Neuronal stem cell (in vitro differentiated cells): ENCODE data around the gene C6orf52.

Experiments
- DNase-seq: peaks from one replicate; pipeline ENCODE4 v3.0.0-alpha.2; 2013; ENCODE audit warnings: low spot score
- H2AFZ ChIP-seq: one replicate; pipeline ENCODE4 v1.6.1; 2013; ENCODE audit warnings: mild to moderate bottlenecking, low read length, inconsistent platforms
- H2AK5ac ChIP-seq: 2 replicates; pipeline ENCODE4 v1.6.1; 2013; ENCODE audit warnings: low read depth, mild to moderate bottlenecking, inconsistent platforms, low read length, moderate library complexity, mixed read lengths
- H2BK120ac ChIP-seq: 2 replicates; pipeline ENCODE4 v1.6.1; 2013; ENCODE audit warnings: low read depth, mild to moderate bottlenecking, inconsistent platforms, low read length, moderate library complexity, mixed read lengths
- H2BK12ac ChIP-seq: one replicate; pipeline ENCODE4 v1.6.1; 2013; ENCODE audit warnings: low read length, inconsistent platforms
- H2BK15ac ChIP-seq: 2 replicates; pipeline ENCODE4 v1.6.1; 2013; ENCODE audit warnings: mild to moderate bottlenecking, low read length, inconsistent platforms, mixed read lengths
- H2BK5ac ChIP-seq: one replicate; pipeline ENCODE4 v1.6.1; 2013; ENCODE audit warnings: inconsistent platforms, mild to moderate bottlenecking, low read length, moderate library complexity
- H3K14ac ChIP-seq: one replicate; pipeline ENCODE4 v1.6.1; 2013; ENCODE audit warnings: low read length, inconsistent platforms
- H3K18ac ChIP-seq: 2 replicates; pipeline ENCODE4 v1.6.1; 2013; ENCODE audit warnings: low read length, inconsistent platforms
- H3K23ac ChIP-seq: 2 replicates; pipeline ENCODE4 v1.6.1; 2013; ENCODE audit warnings: low read depth, mild to moderate bottlenecking, mixed read lengths, low read length, inconsistent platforms; ENCODE audit not compliant: poor library complexity
- H3K27ac ChIP-seq: replicated peaks from 3 replicates; pipeline ENCODE4 v1.5.1; 2013; ENCODE audit warnings: low read length, inconsistent platforms
- H3K27me3 ChIP-seq, 3 experiments: 2 replicates each; pipeline ENCODE4 v1.6.1; 2013; ENCODE audit warnings: low read length in 3 of 3, mild to moderate bottlenecking in 2 of 3, inconsistent platforms in 1 of 3, low read depth in 1 of 3, mixed read lengths in 1 of 3, moderate library complexity in 1 of 3; ENCODE audit not compliant: control insufficient read depth in 3 of 3, insufficient read depth in 3 of 3
- H3K36me3 ChIP-seq, 2 donors: replicated peaks in 1 of 2; 2 replicates each; pipeline ENCODE4 v1.6.1; 2013; ENCODE audit warnings: low read length in 2 of 2; ENCODE audit not compliant: control insufficient read depth in 2 of 2, insufficient read depth in 2 of 2
- H3K4ac ChIP-seq: 2 replicates; pipeline ENCODE4 v1.6.1; 2013; ENCODE audit warnings: inconsistent platforms, mild to moderate bottlenecking, low read length, moderate library complexity
- H3K4me1 ChIP-seq, 2 donors: 1 replicate in 1 of 2; 2 replicates in 1 of 2; pipeline ENCODE4 v1.6.1; 2013; ENCODE audit warnings: low read length in 2 of 2, low read depth in 1 of 2; ENCODE audit not compliant: control insufficient read depth in 2 of 2, insufficient read depth in 1 of 2
- H3K4me2 ChIP-seq: one replicate; pipeline ENCODE4 v1.6.1; 2013; ENCODE audit warnings: mild to moderate bottlenecking, low read length, inconsistent platforms; ENCODE audit not compliant: insufficient read depth, poor library complexity, severe bottlenecking
- H3K4me3 ChIP-seq, 2 donors: 2 replicates each; pipeline ENCODE4 v1.5.1; 2013; ENCODE audit warnings: low read length in 2 of 2, mild to moderate bottlenecking in 2 of 2, inconsistent platforms in 1 of 2, moderate library complexity in 1 of 2
- H3K79me1 ChIP-seq: one replicate; pipeline ENCODE4 v1.6.1; 2013; ENCODE audit warnings: low read depth, mild to moderate bottlenecking, inconsistent platforms, low read length, moderate library complexity
- H3K9ac ChIP-seq: one replicate; pipeline ENCODE4 v1.6.1; 2013; ENCODE audit warnings: mild to moderate bottlenecking, low read depth, low read length, inconsistent platforms; ENCODE audit not compliant: poor library complexity
- H3K9me3 ChIP-seq, 2 donors: replicated peaks in 1 of 2; 2 replicates each; pipeline versions ENCODE3 to v1.6.1; 2013; ENCODE audit warnings: low read length in 2 of 2, mild to moderate bottlenecking in 2 of 2, inconsistent platforms in 1 of 2, low read depth in 1 of 2, mixed read lengths in 1 of 2, moderate library complexity in 1 of 2; ENCODE audit not compliant: control insufficient read depth in 2 of 2, insufficient read depth in 1 of 2
- H4K8ac ChIP-seq: one replicate; pipeline ENCODE4 v1.6.1; 2013; ENCODE audit warnings: low read depth, mild to moderate bottlenecking, inconsistent platforms, low read length, moderate library complexity
- H4K91ac ChIP-seq: one replicate; pipeline ENCODE4 v1.6.1; 2013; ENCODE audit warnings: low read length, low read depth, mild to moderate bottlenecking, inconsistent platforms; ENCODE audit not compliant: poor library complexity
- WGBS, 2 donors: extraction: QIAGEN DNeasy Blood & Tissue Kit; methylation state at CpG; one replicate each; pipeline ENCODE4 v1.1.7; 2013; ENCODE audit warnings: missing lambda C conversion rate in 2 of 2, mixed read lengths in 1 of 2; ENCODE audit not compliant: insufficient read length in 2 of 2, insufficient replicate concordance in 1 of 2; ENCODE audit errors: extremely low coverage in 2 of 2; 5-methylcytosine and 5-hydroxymethylcytosine counted together

Gene C6orf52

GRCh38 chr6:10740061-10740460, 45.6 kb upstream of the C6orf52 start:
- peaks cover 4 to 10% of the 10 kb centered on the region in 2 donors for H3K36me3 ChIP-seq
- H3K27ac ChIP-seq = no peak overlapping the region
- H3K9me3 ChIP-seq = no peaks in the 10 kb centered on the region
- no peak overlapping the region for H3K18ac ChIP-seq
- H2BK5ac ChIP-seq = no peak overlapping the region
- H2AK5ac ChIP-seq = no peak overlapping the region
- no peak overlapping the region for H4K8ac ChIP-seq
- no peak overlapping the region for H2AFZ ChIP-seq
- no peak overlapping the region for H4K91ac ChIP-seq
- H2BK15ac ChIP-seq = no peak overlapping the region
- no peak for DNase-seq
- H3K9ac ChIP-seq = no peak overlapping the region
- H3K4ac ChIP-seq = no peak overlapping the region
- H3K4me3 ChIP-seq = no peak overlapping the region
- no peak overlapping the region for H2BK120ac ChIP-seq
- H3K27me3 ChIP-seq = no peaks in the 10 kb centered on the region
- no peak overlapping the region for H3K23ac ChIP-seq
- no peaks in the 10 kb centered on the region for H3K79me1 ChIP-seq
- no peak overlapping the region for H3K4me2 ChIP-seq
- H3K14ac ChIP-seq = no peak overlapping the region
- H2BK12ac ChIP-seq = no peak overlapping the region
- H3K4me1 ChIP-seq = no peaks in the 10 kb centered on the region

- no peak overlapping the region for H2BK5ac ChIP-seq
- H3K9ac ChIP-seq = no peak overlapping the region
- H3K23ac ChIP-seq = no peak overlapping the region
- H3K4me2 ChIP-seq = no peak overlapping the region
- no peak overlapping the region for H3K4me3 ChIP-seq
- no peak overlapping the region for H2BK15ac ChIP-seq
- H2AK5ac ChIP-seq = no peak overlapping the region
- no peak overlapping the region for H3K14ac ChIP-seq
- H4K8ac ChIP-seq = no peak overlapping the region
- H2BK12ac ChIP-seq = no peak overlapping the region
- H2AFZ ChIP-seq = no peak overlapping the region
- no peaks in the 10 kb centered on the region for H3K79me1 ChIP-seq
- no CpG with 5 or more reads among the region's 2 CpGs for WGBS, 2 donors
- no peaks in the 10 kb centered on the region for H3K27me3 ChIP-seq
- H4K91ac ChIP-seq = no peak overlapping the region
- no peaks in the 10 kb centered on the region for H3K9me3 ChIP-seq
- DNase-seq = no peak
- H3K18ac ChIP-seq = no peak overlapping the region
- no peak overlapping the region for H3K4ac ChIP-seq
- no peak overlapping the region for H3K27ac ChIP-seq
- H3K36me3 ChIP-seq = peaks cover 8 to 23% of the 10 kb centered on the region in 2 donors
- H2BK120ac ChIP-seq = no peak overlapping the region
- H3K4me1 ChIP-seq = no peaks in the 10 kb centered on the region
Measured at GRCh38 chr6:10736731-10737130, 42.3 kb upstream of the C6orf52 start.

GRCh38 chr6:10733863-10734262, 39.4 kb upstream of the C6orf52 start:
- no peak overlapping the region for H3K18ac ChIP-seq
- H4K8ac ChIP-seq = no peak overlapping the region
- H3K27ac ChIP-seq = no peak overlapping the region
- no peak overlapping the region for H3K4ac ChIP-seq
- H2AFZ ChIP-seq = no peak overlapping the region
- DNase-seq = no peak
- H2BK5ac ChIP-seq = no peak overlapping the region
- whole genome bisulfite sequencing, 2 donors = no CpG with 5 or more reads among the region's 3 CpGs
- H3K14ac ChIP-seq = no peak overlapping the region
- no peak overlapping the region for H4K91ac ChIP-seq
- no peaks in the 10 kb centered on the region for H3K27me3 ChIP-seq
- no peak overlapping the region for H3K9ac ChIP-seq
- peaks cover 2% of the 10 kb centered on the region for H3K79me1 ChIP-seq
- no peak overlapping the region for H3K4me3 ChIP-seq
- H3K9me3 ChIP-seq = no peaks in the 10 kb centered on the region
- no peak overlapping the region for H3K23ac ChIP-seq
- H2BK15ac ChIP-seq = no peak overlapping the region
- no peaks in the 10 kb centered on the region for H3K4me1 ChIP-seq
- no peak overlapping the region for H2AK5ac ChIP-seq
- peaks cover 13 to 50% of the 10 kb centered on the region in 2 donors for H3K36me3 ChIP-seq
- no peak overlapping the region for H2BK12ac ChIP-seq
- no peak overlapping the region for H2BK120ac ChIP-seq
- H3K4me2 ChIP-seq = no peak overlapping the region

- Histone ChIP-seq H2BK15ac (no peak overlapping the region), H2AK5ac (no peak overlapping the region), H4K91ac (no peak overlapping the region), H3K4me2 (no peak overlapping the region), H3K9me3 (no peaks in the 10 kb centered on the region), H3K4me1 (no peaks in the 10 kb centered on the region), H3K9ac (no peak overlapping the region), H3K4ac (no peak overlapping the region), H2BK120ac (no peak overlapping the region), H3K27me3 (no peaks in the 10 kb centered on the region), H2BK5ac (no peak overlapping the region), H2BK12ac (no peak overlapping the region), H3K27ac (no peak overlapping the region), H3K23ac (no peak overlapping the region), H4K8ac (no peak overlapping the region), H3K79me1 (peaks cover 2% of the 10 kb centered on the region), H3K36me3 (peaks cover 13 to 56% of the 10 kb centered on the region in 2 donors), H3K4me3 (no peak overlapping the region), H2AFZ (no peak overlapping the region), H3K14ac (no peak overlapping the region), H3K18ac (no peak overlapping the region)
- WGBS, 2 donors = no CpG with 5 or more reads among the region's 17 CpGs
- no peak for DNase-seq
Measured at GRCh38 chr6:10733151-10733715, 38.8 kb upstream of the C6orf52 start.
